Myocyte (in vitro differentiated cells): Measurements from ENCODE around the gene HOXA3. TPM values are rescaled to one million over a fixed set of nuclear protein-coding genes. Genes with fewer than 3 reads are reported as not detected.

Experiments used
- DNase-seq: peaks from one replicate; pipeline ENCODE4 v3.0.0-alpha.2; 2012; ENCODE audit warnings: low read depth
- total RNA-seq: library from RNA; depleted of rRNA; stranded (reverse); fragments of >200 nt; gene quantifications from 2 replicates; pipeline ENCODE4 v1.2.3, GENCODE V29; 2014

The HOXA3 gene
- total RNA-seq, 1 donor from 2014 or later: 4.4 TPM

DNA sequence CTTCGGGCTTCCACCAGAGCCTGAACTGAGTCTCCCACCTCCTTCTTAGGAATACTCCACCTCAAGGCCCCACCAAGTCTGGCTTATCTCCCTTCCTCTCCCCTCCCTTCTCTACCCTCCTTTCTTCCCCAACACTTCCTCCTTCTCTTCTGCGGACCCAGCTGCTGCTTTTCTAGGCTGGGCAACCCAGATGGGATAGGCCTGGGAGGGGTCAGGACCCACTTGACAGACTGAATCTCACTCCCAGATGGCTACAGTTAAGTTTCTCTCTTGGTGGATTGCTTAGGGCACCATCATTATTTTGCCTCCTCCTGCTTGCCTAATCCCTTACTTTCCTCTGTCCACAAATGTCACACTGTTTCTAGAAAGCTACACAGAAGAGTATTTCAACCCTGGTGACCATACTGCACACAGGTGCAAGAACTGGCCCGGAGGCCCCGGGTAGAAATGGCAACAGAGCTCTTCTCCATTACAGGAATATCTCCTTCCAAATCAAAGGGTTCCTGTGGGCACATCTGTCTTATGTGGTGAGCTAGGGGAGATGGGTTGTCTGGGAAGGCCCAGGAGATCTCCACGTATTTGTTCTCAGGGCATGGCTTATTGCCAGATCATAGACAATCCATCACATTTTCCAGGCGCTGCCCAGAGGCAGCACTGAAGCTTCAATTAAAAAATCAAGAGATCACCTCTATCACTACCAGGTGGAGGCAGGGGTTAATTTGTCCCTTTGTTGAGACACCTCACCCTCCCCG is 37.8 kb upstream of the HOXA3 start:
- DNase-seq: no peak

DNA sequence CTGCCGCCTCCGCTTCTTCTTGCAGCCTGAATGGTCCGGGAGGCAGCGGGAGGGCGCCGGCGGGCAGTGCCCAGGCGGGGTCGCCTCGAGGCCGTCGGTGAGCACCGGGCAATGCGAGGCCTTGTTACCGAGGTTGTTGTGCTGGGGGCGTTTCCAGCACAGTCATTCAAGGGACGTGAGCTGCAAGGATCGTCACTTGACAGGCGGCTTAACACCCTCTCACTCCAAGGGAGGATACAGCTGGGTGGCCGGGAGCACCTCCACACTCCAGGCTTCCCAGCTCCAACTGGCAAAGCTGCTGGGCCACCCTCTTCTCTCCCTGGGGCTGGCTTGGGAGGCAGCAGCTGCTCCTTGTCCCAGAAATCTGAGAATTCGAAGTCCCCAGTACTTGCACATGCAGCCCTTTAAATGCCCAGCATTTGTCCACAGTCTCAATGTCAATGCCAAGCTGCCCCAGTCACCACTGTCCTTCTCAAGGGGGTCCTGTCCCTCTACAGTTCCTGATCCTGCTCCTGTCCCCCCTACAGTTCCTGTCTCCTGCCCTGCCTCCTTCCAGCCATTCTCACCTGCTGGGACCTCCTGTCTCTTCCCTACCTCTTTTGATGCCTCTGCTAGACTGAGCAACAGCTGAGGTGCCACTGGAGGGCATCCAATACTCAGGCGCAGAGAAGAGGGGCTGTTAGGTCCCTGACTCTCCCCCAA is 37.1 kb upstream of the HOXA3 start:
- no peak for DNase-seq

- DNase-seq: no peak
Measured at GRCh38 chr7:27188386-27189294, 36.3 kb upstream of the HOXA3 start.

- DNase-seq: no peak
Measured at GRCh38 chr7:27187475-27188385, 35.3 kb upstream of the HOXA3 start.

DNA sequence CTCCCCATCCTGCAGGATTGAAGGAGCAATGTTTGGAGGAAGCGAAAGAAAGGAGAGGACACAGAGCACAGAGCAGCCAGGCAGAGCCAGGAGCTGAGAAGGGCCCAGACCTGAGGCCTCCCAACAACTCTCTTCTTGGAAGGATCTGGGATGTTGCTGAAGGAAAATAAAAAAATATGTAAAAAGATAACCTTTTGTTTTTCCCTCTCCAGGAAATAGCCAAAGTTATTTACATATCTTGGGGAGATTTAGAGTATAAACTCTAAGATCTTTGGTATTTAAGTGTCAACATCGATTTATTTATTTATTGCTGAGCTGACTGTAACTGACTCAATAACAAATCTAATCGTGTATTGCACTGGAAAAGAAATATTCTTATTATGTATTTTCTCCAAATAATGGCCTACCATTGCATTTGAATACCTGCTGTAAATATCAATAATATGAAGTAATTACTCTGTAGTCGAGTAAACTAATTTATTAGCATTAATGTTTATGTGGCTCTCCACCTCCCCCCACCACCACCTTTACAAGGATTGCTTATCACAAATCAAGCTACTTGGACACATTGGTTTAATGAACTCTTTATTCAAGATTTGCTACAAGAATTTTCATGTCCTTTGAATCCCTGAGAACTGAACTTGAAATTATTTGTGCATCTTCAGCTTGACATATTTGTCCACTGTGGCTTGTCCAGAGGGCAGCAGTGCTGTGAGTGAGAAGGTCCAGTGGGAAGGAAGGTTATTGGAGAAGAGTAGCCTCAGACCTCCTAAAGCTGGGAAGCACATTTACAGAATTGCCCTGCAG is 34.5 kb upstream of the HOXA3 start:
- DNase-seq: no peak

GRCh38 chr7:27185854-27186667 is 33.7 kb upstream of the HOXA3 start:
- DNase-seq: no peak

- DNase-seq: no peak
Measured at GRCh38 chr7:27185013-27185853, 32.9 kb upstream of the HOXA3 start, which contains the start of gene HOXA11. HOXA11 (minus strand) TSS chr7:27185232; CDS start chr7:27185144, 88 bp downstream.

GRCh38 chr7:27184337-27185012 is 32.1 kb upstream of the HOXA3 start:
- peak; percentile 74 for DNase-seq

DNA sequence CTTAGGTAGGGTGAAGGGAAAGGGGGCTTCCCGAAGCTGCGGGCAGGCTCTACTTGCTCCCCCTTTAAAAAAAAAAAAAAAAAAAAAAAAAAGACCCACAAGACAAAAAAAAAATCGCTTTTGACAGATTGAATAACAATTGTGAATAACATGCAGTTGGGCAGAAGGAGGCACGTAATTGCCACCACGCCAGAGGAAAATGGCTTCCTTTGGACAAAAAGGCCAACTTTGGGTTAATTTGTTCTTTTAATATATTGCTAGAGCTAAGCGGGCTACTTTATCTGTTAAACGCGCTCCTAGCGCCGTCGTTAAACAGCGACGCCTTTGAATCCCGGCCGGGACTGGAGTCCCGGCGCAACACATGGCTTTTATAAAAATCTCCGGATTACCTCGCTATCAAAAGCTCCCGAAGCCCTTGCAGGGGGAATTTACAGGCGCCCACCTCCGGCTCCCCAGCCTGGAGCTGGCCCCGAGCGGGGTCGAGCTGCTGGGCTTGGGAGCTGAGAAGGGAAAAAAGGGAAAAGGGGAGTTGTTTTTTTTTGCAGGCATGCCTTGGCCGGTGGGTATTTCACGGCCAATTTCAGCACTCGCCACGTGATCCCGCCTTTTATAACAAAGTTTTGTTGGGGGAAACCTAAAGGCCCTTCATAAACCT is 31.4 kb upstream of the HOXA3 start:
- DNase-seq: peak; percentile 59

GRCh38 chr7:27182861-27183681 is 30.7 kb upstream of the HOXA3 start:
- DNase-seq: no peak

DNA sequence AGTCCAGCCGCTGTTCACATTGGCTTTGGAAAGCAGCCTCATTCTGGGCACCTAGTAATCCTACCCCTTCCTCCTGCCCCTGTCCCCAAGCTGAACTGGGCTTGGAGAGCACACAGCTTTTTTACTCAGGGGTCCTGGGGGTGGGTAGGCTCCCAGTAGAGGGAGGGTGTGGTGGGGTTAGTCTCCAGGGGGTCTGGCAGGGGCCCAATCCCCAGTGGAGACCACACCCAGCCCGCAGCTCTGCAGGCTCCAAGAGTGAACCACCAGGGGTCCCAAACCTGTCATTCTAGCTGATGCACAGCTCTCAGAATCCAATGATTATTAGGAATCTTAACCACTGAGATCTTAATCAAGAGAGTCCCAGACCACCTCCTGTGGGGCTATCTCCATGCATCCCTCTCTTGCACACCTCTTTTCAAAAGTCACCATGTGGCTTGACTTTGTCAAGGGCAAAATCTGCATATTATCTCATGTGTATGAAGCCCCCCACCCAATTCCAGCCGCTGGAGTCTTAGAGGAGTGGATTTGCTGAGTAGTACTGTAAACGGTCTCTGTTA is 30.0 kb upstream of the HOXA3 start:
- no peak for DNase-seq

DNA sequence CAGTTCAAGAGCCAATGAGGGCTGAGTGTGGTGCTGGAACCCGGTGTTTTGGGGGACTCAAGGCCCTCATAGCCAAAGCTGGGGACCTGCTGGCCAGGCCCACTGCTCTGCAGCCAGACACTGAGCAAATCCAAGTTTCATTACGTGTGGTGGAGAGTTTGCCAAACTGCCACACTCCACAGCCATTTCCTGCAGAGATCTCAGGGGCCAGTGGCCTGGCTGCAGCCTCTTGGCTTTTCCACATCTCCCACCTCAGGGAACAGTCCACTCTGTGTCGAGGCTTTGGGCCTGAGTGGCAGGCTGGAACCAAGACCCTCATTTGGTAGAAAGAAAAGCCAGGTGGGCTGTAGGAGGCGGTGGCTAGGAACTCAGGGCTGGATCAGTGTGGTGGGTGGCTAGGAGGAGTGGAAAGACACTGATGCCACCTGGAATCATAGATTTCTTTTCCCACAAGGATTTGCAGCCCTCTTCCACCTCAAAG is 29.5 kb upstream of the HOXA3 start:
- no peak for DNase-seq

DNA sequence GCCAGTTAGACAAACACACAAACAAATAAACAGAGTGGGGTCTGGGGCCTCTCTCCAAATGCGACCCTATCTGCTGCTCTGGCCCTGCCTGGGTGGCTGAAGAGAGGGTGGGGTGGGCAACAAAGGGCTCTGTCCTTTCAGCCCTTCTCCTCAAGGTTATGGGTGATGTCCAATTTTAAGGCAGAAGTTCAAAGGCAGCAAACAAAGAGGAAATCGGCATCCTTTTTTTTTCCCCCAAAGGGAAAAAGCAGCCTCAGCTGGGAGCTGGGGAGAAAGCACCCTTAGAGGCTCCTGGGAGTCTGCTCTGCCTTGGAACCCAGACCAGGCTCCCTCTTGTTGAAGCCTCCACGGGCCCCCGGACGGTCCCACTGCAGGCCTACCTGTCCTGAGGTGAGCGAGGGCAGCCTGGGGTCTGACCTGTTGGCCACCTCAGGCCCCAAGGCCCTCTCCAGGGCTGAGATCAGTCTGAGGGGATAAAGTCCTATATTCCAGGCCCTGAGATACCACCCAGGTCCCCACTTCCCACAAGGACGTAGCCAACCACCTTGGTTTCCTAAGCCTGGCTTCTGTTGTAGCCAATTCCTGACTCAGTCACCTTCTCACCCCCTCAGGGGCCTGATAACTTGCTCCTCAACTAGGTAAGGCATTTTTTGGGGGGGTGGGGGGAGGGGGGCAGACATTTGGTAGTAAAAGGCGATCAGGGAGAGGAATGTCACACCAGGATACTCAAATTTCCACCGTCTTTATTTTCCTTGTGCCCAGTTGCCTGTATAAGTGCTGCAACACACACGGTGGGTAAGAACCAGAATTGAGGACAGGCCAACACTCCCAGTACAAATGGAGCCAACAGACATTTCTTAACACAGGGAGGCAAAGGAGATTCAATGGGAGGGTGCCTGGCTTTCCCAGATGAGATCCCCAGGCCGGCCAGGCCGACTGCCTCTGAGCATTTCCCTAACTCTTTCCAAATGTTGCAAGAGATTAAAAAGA is 28.3 kb upstream of the HOXA3 start:
- DNase-seq: no peak
